DMS79 treated with DMSO at 0.1 percent for 48 hours (cell line): ENCODE measurements around the gene SYS1.
"Not testable (repeated sequence)": the region's sequence is repeated elsewhere in the genome, so short reads cannot be mapped to it uniquely, and the experiment has no call there.

Source experiments
- DNase-seq: peaks from one replicate; lab custom pipeline; 2025; lab: John Stamatoyannopoulos, UW

The SYS1 gene

GRCh38 chr20:45340236-45340847, 22.6 kb upstream of the SYS1 start:
- no peak for DNase-seq

- DNase-seq = no peak
Observed at GRCh38 chr20:45340951-45341350, 22.0 kb upstream of the SYS1 start.

- DNase-seq = no peak
Observed at GRCh38 chr20:45341579-45341938, 21.4 kb upstream of the SYS1 start.

GRCh38 chr20:45341939-45342854, 20.8 kb upstream of the SYS1 start:
- DNase-seq = no peak

- no peak for DNase-seq
Observed at GRCh38 chr20:45342855-45343531, 20.0 kb upstream of the SYS1 start.

GRCh38 chr20:45343532-45344167, 19.3 kb upstream of the SYS1 start:
- no peak for DNase-seq

- DNase-seq = no peak
Observed at GRCh38 chr20:45344168-45344860, 18.6 kb upstream of the SYS1 start.

- no peak for DNase-seq
Observed at GRCh38 chr20:45345104-45345936, 17.6 kb upstream of the SYS1 start.

GRCh38 chr20:45346291-45346718, 16.7 kb upstream of the SYS1 start:
- DNase-seq = no peak

GRCh38 chr20:45346851-45347250, 16.1 kb upstream of the SYS1 start:
- no peak for DNase-seq

- DNase-seq = no peak
Observed at GRCh38 chr20:45347297-45347935, 15.5 kb upstream of the SYS1 start.

- no peak for DNase-seq
Observed at GRCh38 chr20:45347936-45348778, 14.8 kb upstream of the SYS1 start, which contains the start of gene SDC4. Gene SDC4 (minus strand): TSS chr20:45348424. CDS start chr20:45348384, 40 bp downstream.

- DNase-seq = no peak
Observed at GRCh38 chr20:45350217-45350616, 12.7 kb upstream of the SYS1 start.

GRCh38 chr20:45350795-45351194, 12.2 kb upstream of the SYS1 start:
- not testable (repeated sequence) for DNase-seq

GRCh38 chr20:45352729-45353128, 10.2 kb upstream of the SYS1 start:
- DNase-seq = no peak

- DNase-seq = no peak
Observed at GRCh38 chr20:45353746-45354145, 9.2 kb upstream of the SYS1 start.

GRCh38 chr20:45354423-45355208, 8.3 kb upstream of the SYS1 start:
- DNase-seq = no peak
